ENCODE data around the gene RGS10. TPM values are rescaled to one million over a fixed set of nuclear protein-coding genes. Genes with fewer than 3 reads are reported as not detected.

Gene RGS10
- total RNA-seq, 1 experiment from 2014 or later: 22.6 TPM

GRCh38 chr10:119520283-119520682 is 22.2 kb downstream of the RGS10 start (continued):
- TF ChIP-seq, protein P1, sequence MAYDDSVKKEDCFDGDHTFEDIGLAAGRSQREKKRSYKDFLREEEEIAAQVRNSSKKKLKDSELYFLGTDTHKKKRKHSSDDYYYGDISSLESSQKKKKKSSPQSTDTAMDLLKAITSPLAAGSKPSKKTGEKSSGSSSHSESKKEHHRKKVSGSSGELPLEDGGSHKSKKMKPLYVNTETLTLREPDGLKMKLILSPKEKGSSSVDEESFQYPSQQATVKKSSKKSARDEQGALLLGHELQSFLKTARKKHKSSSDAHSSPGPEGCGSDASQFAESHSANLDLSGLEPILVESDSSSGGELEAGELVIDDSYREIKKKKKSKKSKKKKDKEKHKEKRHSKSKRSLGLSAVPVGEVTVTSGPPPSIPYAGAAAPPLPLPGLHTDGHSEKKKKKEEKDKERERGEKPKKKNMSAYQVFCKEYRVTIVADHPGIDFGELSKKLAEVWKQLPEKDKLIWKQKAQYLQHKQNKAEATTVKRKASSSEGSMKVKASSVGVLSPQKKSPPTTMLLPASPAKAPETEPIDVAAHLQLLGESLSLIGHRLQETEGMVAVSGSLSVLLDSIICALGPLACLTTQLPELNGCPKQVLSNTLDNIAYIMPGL (CRISPR knock-in tag; IDR thresholded peaks at IDR 0.05): no peak
- TF ChIP-seq USF2 (CRISPR knock-in tag; IDR thresholded peaks at IDR 0.05): no peak
- no peak for TF ChIP-seq AR (CRISPR knock-in tag; IDR thresholded peaks at IDR 0.05)
- no peak for TF ChIP-seq SOX15 (CRISPR knock-in tag; IDR thresholded peaks at IDR 0.05)
- TF ChIP-seq, protein P2, sequence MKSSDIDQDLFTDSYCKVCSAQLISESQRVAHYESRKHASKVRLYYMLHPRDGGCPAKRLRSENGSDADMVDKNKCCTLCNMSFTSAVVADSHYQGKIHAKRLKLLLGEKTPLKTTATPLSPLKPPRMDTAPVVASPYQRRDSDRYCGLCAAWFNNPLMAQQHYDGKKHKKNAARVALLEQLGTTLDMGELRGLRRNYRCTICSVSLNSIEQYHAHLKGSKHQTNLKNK (CRISPR knock-in tag; IDR thresholded peaks at IDR 0.05): no peak
- TF ChIP-seq ZNF396 (CRISPR knock-in tag; IDR thresholded peaks at IDR 0.05; ENCODE audit: borderline replicate concordance): no peak
- no peak for TF ChIP-seq ESRRA (CRISPR knock-in tag; IDR thresholded peaks at IDR 0.05; ENCODE audit: borderline replicate concordance)
- TF ChIP-seq, protein P3, sequence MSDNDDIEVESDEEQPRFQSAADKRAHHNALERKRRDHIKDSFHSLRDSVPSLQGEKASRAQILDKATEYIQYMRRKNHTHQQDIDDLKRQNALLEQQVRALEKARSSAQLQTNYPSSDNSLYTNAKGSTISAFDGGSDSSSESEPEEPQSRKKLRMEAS (CRISPR knock-in tag; IDR thresholded peaks at IDR 0.05): no peak
- no peak for TF ChIP-seq HMGA2 (CRISPR knock-in tag; IDR thresholded peaks at IDR 0.05)

- no peak for TF ChIP-seq ZNF423 (CRISPR knock-in tag; IDR thresholded peaks at IDR 0.05)
- no peak for TF ChIP-seq NFYB (CRISPR knock-in tag; conservative IDR thresholded peaks at IDR 0.05; ENCODE audit: low read depth)
- no peak for TF ChIP-seq NFE2L1 (CRISPR knock-in tag; IDR thresholded peaks at IDR 0.05)
- TF ChIP-seq CREM (CRISPR knock-in tag; IDR thresholded peaks at IDR 0.05): no peak
- TF ChIP-seq GABPB1 (CRISPR knock-in tag; IDR thresholded peaks at IDR 0.05): no peak
- TF ChIP-seq ZNF121 (CRISPR knock-in tag; IDR thresholded peaks at IDR 0.05): no peak
- TF ChIP-seq ESRRA (CRISPR knock-in tag; IDR thresholded peaks at IDR 0.05; ENCODE audit: borderline replicate concordance): no peak
- TF ChIP-seq GRHL2 (CRISPR knock-in tag; IDR thresholded peaks at IDR 0.05; ENCODE audit: insufficient replicate concordance, severe bottlenecking): no peak
- no peak for TF ChIP-seq USF1 (CRISPR knock-in tag; IDR thresholded peaks at IDR 0.05)
- TF ChIP-seq SP1 (CRISPR knock-in tag; conservative IDR thresholded peaks at IDR 0.05): no peak
- TF ChIP-seq TP53 (CRISPR knock-in tag; IDR thresholded peaks at IDR 0.05): no peak
- TF ChIP-seq, protein P4, sequence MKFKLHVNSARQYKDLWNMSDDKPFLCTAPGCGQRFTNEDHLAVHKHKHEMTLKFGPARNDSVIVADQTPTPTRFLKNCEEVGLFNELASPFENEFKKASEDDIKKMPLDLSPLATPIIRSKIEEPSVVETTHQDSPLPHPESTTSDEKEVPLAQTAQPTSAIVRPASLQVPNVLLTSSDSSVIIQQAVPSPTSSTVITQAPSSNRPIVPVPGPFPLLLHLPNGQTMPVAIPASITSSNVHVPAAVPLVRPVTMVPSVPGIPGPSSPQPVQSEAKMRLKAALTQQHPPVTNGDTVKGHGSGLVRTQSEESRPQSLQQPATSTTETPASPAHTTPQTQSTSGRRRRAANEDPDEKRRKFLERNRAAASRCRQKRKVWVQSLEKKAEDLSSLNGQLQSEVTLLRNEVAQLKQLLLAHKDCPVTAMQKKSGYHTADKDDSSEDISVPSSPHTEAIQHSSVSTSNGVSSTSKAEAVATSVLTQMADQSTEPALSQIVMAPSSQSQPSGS (CRISPR knock-in tag; IDR thresholded peaks at IDR 0.05; ENCODE audit: borderline replicate concordance, low read depth): no peak
- no peak for TF ChIP-seq TEAD1 (CRISPR knock-in tag; IDR thresholded peaks at IDR 0.05)
- ChIA-PET POLR2A (no interaction called here), CTCF (interaction anchor here (0.6 to 1.2 kb wide), 3 partner anchors 29 to 369 kb away, joined by 3 to 5 read pairs (median 4); no protein-coding TSS in a partner anchor)
- H3K27me3 Mint-ChIP-seq (ENCODE audit: low read depth): no peaks in the 10 kb centered on the region
- DNase-seq (ENCODE audit: low spot score): no peak
- H3K4me1 Mint-ChIP-seq: peaks cover 22% of the 10 kb centered on the region
- H3K4me3 Mint-ChIP-seq: no peak overlapping the region
- ATAC-seq: no peak
- peak overlapping the region; percentile 70 for H3K27ac Mint-ChIP-seq
- H3K36me3 Mint-ChIP-seq: no peaks in the 10 kb centered on the region
- H3K9me3 Mint-ChIP-seq: no peaks in the 10 kb centered on the region
Observed at GRCh38 chr10:119518936-119519335, 23.6 kb downstream of the RGS10 start.

Data from WTC11 (cell line).